A172 (cell line): Measurements from ENCODE around the gene ESF1. TPM values are rescaled to one million over a fixed set of nuclear protein-coding genes. Genes with fewer than 3 reads are reported as not detected.

ENCODE experiments used
- DNase-seq: peaks from one replicate; pipeline ENCODE4 v3.0.0-alpha.2; 2015; ENCODE audit warnings: low spot score
- total RNA-seq: library from RNA; depleted of rRNA; stranded (reverse); fragments of >200 nt; shearing (Covaris generic); gene quantifications from 2 replicates; pipeline ENCODE4 v1.2.3, GENCODE V29; 2014; rRNA removed

Gene ESF1
- total RNA-seq, 1 experiment from 2014 or later: 20.9 TPM

GRCh38 chr20:13681248-13682125 is 103.2 kb downstream of the ESF1 start:
- DNase-seq: no peak

- DNase-seq: no peak
Measured at GRCh38 chr20:13678944-13679343, 105.8 kb downstream of the ESF1 start.

GRCh38 chr20:13677241-13677640 is 107.5 kb downstream of the ESF1 start:
- no peak for DNase-seq

- DNase-seq: no peak
Measured at GRCh38 chr20:13676682-13677081, 108.0 kb downstream of the ESF1 start.

- no peak for DNase-seq
Measured at GRCh38 chr20:13672690-13673089, 112.0 kb downstream of the ESF1 start.

- DNase-seq: no peak
Measured at GRCh38 chr20:13671916-13672378, 112.8 kb downstream of the ESF1 start.

- DNase-seq: no peak
Measured at GRCh38 chr20:13671512-13671911, 113.2 kb downstream of the ESF1 start.

- no peak for DNase-seq
Measured at GRCh38 chr20:13670160-13670559, 114.6 kb downstream of the ESF1 start.

- no peak for DNase-seq
Measured at GRCh38 chr20:13665709-13666395, 118.9 kb downstream of the ESF1 start.

Other genes starting within 250 kb of the ESF1 start
- 6.7 and 9.7 TPM in 2 replicates for gene TASP1, start 146.0 kb downstream of the ESF1 start, total RNA-seq
- gene NDUFAF5, start 109 bp upstream of the ESF1 start, total RNA-seq: 38.8 and 62.8 TPM in 2 replicates
- gene SEL1L2, start 205.7 kb upstream of the ESF1 start, total RNA-seq: not detected in 2 replicates
- 0.02 and 0.46 TPM in 2 replicates for gene MACROD2, start 210.6 kb upstream of the ESF1 start, total RNA-seq